HG03159 (cell line): Measurements from ENCODE around the gene SDK1.

Experiments used
- ATAC-seq: cut with Tn5 transposase; IDR thresholded peaks from one replicate; pipeline ENCODE4 v1.9.1; 2021; ENCODE audit warnings: mild to moderate bottlenecking, moderate library complexity; ENCODE audit not compliant: unreplicated experiment

Gene SDK1

DNA sequence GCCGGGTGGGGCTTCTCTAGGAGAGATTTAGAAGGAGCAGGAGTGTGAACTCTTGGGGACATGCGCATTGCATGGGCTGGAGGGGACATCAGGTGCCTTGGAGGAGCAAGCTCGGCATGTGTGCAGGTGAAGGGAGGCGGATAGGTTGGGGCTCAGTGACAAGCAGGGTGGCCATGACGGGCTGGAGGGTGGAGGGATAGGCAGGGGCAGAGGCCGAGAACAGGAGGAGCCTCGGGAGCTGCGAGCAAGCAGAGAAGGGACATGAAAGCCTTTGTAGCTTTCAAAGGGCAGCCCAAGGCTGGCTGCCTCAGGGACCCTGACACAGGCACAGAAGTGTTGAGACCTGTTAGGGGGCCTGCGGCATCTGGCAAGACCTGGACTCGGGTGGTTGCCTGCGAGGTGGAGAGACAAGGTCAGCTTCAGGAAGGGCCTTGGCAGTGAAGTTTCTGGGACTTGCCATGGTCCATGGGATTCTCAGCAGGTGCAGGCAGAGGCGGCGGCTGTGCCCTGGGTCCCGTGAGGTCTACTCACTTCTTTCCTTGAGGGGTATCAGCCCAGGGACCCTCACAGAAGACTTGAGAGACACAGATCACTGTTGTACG, 664.8 kb downstream of the SDK1 start:
- no peak for ATAC-seq

DNA sequence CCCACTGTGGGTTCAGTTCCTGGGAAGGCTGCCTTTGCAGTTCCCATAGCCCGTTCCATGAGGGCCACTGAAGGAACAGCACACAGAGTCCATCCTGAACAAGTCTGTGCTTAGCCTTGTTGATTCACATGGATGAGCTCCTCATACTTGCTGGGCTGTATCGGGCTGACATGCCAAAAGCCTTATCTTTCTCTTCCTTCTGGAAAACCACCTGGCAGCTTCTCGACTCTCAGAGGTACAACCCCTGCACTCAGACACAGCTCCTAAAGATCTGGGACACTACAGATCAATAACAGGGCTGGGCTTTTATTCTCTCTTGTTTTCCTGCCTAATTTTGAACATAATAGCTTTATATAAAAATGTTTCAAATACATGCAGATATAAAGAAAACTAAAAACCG, 667.2 kb downstream of the SDK1 start:
- ATAC-seq: no peak

DNA sequence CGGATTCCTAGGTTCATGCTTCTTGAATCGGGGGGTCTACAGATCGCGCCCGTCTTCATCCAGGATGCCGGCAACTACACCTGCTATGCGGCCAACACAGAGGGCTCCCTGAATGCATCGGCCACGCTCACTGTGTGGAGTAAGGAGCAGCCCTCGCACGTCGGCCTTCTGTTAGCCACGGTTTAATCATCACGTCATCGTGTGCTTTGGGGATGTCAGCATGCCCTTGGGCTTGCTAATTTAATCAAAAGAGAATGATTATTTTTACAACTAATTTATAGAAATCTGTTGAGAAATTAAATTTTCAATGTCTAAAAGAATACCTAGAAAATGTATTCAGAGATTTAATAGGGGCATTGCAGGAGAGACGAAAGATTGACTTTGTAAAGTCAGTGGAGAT, 668.2 kb downstream of the SDK1 start:
- ATAC-seq: no peak

DNA sequence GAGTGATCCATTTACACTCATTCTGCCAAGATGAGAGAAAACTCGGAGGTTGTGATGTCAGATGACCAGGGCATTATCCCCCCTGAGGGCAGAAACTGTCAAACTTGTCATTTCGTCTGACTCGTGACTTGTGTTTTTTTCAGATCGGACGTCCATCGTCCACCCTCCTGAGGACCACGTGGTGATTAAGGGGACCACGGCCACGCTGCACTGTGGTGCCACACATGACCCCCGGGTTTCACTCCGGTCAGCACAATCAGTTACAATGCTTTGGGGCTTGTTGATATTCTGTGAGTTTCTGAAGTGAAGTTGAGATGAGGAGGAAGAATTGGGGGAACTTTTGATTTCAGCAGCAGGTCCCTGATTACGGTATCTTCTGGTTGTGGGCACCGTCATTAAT, 670.3 kb downstream of the SDK1 start:
- no peak for ATAC-seq

DNA sequence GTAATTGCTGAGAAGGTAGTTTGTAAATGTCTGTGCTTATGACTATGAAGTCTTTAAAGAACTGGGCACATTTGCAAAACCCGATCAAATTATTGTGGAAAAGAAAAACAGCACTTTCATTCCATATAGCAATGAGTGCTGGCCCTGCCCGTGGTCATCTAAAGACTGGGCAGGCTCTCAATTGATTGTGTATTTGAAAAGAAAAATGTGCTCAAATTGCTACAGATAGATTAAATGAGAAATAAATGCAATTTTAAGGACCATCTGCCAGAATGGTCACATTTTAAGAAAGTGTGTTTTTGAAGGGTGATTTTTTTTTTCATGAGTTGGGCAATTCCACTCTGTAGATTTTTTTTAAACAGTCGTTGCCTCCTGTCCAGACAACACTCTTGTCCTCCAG, 672.2 kb downstream of the SDK1 start:
- no peak for ATAC-seq

DNA sequence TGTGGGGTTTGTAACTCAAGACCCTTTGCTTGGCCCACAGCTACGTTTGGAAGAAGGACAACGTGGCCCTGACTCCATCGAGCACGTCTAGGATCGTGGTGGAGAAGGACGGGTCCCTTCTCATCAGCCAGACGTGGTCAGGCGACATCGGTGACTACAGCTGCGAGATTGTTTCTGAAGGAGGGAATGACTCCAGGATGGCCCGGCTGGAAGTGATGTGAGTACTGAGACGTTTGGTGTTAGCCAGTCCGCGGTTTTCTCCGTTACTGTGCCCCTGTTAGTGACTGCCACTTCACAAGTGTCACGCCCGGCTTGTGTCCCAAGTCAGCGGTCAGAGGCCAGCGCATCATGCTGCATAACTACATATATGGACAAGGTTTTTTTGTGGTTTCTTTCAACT, 673.3 kb downstream of the SDK1 start:
- no peak for ATAC-seq

DNA sequence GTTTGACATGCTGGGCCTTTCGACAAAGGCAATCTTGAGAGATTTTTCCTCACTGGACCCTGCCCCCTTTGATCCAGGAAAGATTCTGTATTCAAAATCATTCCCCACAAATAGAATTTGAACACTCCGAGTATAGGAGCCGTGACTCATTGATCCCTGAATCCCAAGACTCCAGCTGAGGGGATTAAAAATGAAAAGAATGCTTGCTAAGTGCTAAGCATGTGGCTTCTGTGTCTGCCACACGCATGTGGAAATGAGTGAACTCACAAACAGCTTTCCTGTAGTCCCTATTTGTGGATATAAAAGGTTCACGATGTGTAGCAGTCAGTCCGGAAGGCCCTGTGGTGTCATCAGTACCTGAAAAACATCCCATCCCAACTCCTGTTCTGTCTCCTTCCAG, 674.3 kb downstream of the SDK1 start:
- no peak for ATAC-seq

DNA sequence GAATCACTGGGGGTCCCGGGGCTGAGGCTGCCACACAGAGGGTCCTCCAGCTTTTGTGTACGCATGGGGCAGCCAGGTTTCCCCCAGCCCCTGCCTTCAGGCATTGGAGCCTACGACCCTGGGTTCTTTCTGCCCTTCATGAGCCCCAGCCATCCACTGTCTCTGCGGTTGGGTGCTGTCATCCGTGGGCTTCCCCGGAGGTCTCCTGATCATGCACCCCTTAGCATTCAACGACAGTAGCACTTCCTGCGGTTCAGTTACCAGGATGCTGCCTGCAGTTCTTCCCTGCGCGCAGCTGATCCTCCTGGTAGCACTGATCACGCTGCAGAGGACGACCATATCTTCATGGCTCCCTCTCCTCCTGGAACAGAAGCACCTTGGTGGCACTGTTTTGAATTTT, 676.3 kb downstream of the SDK1 start:
- ATAC-seq: no peak

- ATAC-seq: no peak
Observed at GRCh38 chr7:3978839-3979238, 677.8 kb downstream of the SDK1 start.

- no peak for ATAC-seq
Observed at GRCh38 chr7:3979611-3980299, 678.7 kb downstream of the SDK1 start.

DNA sequence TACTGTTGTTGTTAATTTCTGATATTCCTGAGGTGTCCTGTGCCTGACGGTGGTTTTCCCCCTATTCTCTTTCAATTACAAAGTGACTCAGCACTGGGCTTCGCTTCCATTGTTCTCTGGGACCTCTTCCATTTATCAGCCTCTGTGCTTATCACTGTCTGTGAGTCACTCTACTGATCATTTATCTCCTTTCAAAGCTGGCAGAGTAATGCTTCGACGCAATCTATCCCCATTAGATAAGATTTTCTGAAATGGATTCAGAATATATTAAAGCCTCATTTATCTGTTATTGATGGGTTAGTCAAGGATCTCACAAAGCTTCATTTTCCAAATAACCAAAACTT, 679.2 kb downstream of the SDK1 start:
- ATAC-seq: no peak

GRCh38 chr7:3981281-3981680, 680.2 kb downstream of the SDK1 start:
- ATAC-seq: no peak

- no peak for ATAC-seq
Observed at GRCh38 chr7:3984456-3984855, 683.4 kb downstream of the SDK1 start.

DNA sequence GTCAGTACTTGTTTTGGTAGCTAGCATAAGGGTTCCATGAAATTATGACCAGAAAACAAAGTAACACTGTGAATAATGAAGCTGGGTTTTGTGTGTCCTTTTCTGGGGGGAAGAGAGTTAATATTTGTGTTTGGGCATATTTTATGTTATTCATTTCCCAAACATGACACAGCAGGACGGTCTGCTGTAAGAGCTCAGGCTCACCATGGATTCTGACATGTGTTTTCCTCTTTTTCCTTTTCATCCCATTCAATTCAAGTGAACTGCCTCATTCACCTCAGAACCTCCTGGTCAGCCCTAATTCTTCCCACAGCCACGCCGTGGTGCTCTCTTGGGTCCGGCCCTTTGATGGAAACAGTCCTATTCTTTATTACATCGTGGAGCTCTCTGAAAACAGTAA, 685.9 kb downstream of the SDK1 start:
- no peak for ATAC-seq

DNA sequence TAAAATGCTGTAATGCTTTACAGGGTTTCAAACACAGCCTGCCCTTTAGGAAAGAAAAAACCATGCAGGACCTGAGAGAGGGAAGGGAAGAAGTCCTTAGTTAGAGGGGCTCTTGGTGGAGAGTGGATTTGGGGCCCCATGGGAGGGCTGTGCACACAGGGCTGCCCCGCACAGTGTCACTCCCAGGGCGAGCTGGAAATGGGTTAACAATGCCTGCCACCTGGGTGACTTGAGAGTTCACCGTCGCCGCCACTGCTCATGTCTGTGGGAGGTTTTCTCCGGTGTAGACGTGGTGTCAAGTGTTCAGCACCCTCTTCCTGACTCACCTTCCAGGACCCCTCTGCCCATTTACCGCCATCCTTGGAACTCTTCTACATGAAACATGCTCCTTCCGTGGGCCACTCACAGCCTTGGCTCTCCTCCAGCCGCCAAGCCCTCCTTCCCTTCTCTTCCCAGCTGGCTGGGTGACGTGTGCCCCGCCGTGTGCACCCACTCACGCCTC, 686.4 kb downstream of the SDK1 start:
- ATAC-seq: no peak

GRCh38 chr7:3989723-3990122, 688.7 kb downstream of the SDK1 start:
- ATAC-seq: no peak

- ATAC-seq: no peak
Observed at GRCh38 chr7:3991731-3992231, 690.7 kb downstream of the SDK1 start.

- ATAC-seq: no peak
Observed at GRCh38 chr7:3992841-3993240, 691.8 kb downstream of the SDK1 start.

- no peak for ATAC-seq
Observed at GRCh38 chr7:3994764-3995163, 693.7 kb downstream of the SDK1 start.

GRCh38 chr7:3995187-3995586, 694.1 kb downstream of the SDK1 start:
- ATAC-seq: no peak

- ATAC-seq: no peak
Observed at GRCh38 chr7:3998060-3998459, 697.0 kb downstream of the SDK1 start.

DNA sequence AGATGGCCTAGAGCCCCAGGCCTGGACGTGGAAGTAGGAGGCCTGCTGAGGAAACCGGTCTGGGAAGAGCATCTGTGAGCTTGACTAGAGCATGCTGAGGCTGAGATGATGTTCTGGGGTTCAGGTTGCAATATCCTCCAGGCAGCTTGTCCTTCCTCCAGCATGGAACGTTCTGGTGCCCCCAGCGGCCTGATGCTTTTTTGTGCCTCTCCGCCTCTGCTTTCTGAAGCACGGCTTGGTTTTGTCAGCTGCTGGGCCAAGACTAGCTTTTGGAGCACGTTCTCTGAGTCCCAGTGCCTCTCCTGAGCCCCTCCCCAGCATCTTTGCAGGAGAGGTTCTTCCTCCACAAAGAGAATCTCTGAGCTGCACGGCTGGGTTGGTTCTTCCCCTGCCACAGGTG, 699.1 kb downstream of the SDK1 start:
- no peak for ATAC-seq

GRCh38 chr7:4000934-4001333, 699.9 kb downstream of the SDK1 start:
- ATAC-seq: no peak
